Fibroblast of peridontal ligament (primary cell): ENCODE results near the gene TSPY4.
"Not testable (repeated sequence)": the region's sequence is repeated elsewhere in the genome, so short reads cannot be mapped to it uniquely, and the experiment has no call there.

Experiments
- DNase-seq: peaks from one replicate; pipeline ENCODE4 v3.0.0-alpha.2; 2010; ENCODE audit errors: extremely low read depth

TSPY4 gene, protein sequence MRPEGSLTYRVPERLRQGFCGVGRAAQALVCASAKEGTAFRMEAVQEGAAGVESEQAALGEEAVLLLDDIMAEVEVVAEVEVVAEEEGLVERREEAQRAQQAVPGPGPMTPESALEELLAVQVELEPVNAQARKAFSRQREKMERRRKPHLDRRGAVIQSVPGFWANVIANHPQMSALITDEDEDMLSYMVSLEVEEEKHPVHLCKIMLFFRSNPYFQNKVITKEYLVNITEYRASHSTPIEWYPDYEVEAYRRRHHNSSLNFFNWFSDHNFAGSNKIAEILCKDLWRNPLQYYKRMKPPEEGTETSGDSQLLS

DNA sequence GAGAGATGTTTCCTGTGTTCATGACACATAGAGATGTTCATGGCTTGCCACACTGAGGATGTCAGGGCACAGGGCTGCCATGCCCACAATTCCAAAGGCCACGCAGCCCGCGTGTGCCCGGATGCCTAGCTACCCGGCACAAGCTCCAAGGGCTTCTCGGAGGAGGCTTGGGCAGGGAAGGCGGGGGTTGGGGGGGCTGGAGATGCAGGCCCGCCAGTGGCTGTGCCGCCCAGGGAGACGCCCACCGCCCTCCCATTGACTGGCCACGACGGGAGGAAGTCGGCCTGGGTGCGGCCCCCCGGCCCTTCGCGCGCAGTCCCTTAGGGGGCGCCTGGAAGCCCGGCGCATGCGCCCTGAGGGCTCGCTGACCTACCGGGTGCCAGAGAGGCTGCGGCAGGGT is at the start of gene TSPY4:
Gene TSPY4, plus strand, starts transcription at position 301 of the 400 bp plus-strand sequence. Its CDS starts 46 bp downstream, at position 347.
- DNase-seq, result not testable (repeated sequence)

DNA sequence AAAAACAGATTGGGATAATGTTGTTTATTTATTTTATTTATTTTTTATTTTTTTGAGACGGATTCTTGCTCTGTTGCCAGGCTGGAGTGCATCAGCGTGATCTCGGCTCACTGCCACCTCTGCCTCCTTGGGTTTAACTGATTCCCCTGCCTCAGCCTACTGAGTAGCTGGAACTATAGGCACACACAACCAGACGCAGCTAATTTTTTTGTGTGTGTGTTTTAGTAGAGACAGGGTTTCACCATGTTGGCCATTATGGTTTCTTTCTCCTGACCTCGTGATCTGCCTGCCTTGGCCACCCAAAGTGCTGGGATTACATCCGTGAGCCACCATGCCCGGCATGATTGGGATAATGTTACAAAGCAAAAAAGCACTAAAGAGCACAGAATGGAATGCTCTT is 16.3 kb upstream of the TSPY4 start:
- no peak for DNase-seq

DNA sequence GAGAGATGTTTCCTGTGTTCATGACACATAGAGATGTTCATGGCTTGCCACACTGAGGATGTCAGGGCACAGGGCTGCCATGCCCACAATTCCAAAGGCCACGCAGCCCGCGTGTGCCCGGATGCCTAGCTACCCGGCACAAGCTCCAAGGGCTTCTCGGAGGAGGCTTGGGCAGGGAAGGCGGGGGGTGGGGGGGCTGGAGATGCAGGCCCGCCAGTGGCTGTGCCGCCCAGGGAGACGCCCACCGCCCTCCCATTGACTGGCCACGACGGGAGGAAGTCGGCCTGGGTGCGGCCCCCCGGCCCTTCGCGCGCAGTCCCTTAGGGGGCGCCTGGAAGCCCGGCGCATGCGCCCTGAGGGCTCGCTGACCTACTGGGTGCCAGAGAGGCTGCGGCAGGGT is 20.2 kb downstream of the TSPY4 start, which contains the start of gene TSPY8:
Gene TSPY8, plus strand, starts transcription at position 301 of the 400 bp plus-strand sequence. Its CDS starts 46 bp downstream, at position 347.
- DNase-seq, result not testable (repeated sequence)
